ENCODE measurements around the gene CREB1.

Gene CREB1

DNA sequence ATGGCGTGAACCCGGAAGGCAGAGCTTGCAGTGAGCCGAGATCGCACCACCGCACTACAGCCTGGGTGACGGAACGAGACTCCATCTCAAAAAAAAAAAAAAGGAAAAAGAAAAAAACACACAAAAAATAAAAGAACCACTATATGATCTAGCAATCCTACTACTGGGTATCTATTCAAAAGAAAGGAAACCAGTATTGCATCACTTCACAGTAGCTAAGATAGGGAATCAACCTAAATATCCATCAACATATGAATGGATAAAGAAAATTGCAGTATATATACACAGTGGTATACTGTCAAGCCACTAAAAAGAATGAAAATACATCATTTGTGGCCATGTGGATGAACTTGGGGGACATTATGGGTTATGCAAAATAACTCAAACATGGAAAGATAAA lies 57.5 kb downstream of the CREB1 start:
- TF ChIP-seq, protein P1, sequence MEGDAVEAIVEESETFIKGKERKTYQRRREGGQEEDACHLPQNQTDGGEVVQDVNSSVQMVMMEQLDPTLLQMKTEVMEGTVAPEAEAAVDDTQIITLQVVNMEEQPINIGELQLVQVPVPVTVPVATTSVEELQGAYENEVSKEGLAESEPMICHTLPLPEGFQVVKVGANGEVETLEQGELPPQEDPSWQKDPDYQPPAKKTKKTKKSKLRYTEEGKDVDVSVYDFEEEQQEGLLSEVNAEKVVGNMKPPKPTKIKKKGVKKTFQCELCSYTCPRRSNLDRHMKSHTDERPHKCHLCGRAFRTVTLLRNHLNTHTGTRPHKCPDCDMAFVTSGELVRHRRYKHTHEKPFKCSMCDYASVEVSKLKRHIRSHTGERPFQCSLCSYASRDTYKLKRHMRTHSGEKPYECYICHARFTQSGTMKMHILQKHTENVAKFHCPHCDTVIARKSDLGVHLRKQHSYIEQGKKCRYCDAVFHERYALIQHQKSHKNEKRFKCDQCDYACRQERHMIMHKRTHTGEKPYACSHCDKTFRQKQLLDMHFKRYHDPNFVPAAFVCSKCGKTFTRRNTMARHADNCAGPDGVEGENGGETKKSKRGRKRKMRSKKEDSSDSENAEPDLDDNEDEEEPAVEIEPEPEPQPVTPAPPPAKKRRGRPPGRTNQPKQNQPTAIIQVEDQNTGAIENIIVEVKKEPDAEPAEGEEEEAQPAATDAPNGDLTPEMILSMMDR (conservative IDR thresholded peaks at IDR 0.05; ENCODE audit: low read depth, low read length), result no peak
- DNase-seq (ENCODE audit: low read depth), result no peak
- no peak overlapping the region for H3K4me3 ChIP-seq (ENCODE audit: low read depth, low read length)

DNA sequence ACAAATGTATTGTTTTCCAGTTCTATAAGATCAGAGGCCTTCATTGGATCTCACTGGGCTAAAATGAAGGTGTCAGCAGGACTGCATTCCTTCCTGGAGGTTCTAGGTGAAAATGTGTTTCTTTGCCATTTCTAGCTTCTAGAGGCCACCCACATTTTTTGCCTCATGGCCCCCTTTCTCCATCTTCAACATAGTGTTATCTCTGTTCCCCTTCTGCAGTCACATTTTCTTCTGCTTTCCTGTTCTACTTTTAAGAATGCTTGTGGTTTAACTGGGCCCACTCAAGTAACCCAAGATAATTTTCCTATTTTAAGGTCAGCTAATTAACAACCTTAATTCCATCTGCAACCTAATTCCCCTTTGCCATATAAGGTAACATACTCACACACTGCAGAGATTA lies 59.4 kb downstream of the CREB1 start:
- no peak overlapping the region for H3K4me3 ChIP-seq (ENCODE audit: low read depth, low read length)
- TF ChIP-seq, protein P1 (conservative IDR thresholded peaks at IDR 0.05; ENCODE audit: low read depth, low read length), result no peak
- no peak for DNase-seq (ENCODE audit: low read depth)

DNA sequence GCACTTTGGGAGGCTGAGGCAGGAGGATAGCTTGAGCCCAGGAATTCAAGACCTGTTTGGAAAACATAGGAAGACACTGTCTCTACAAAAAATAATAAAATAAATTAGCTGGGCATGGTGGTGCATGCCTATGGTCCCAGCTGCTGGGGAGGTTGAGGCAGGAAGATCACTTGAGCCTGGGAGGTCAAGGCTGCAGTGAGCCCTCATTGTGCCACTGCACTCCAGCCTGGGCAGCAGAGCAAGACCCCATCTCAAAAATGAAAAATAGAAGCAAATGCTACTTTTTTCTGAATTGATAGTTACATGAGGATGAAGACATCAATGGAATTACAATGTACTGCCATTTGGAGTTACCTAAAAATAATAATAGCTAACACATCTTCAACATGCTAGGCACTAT lies 63.5 kb downstream of the CREB1 start:
- no peak for DNase-seq (ENCODE audit: low read depth)
- no peak overlapping the region for H3K4me3 ChIP-seq (ENCODE audit: low read depth, low read length)
- TF ChIP-seq, protein P1 (conservative IDR thresholded peaks at IDR 0.05; ENCODE audit: low read depth, low read length), result no peak

DNA sequence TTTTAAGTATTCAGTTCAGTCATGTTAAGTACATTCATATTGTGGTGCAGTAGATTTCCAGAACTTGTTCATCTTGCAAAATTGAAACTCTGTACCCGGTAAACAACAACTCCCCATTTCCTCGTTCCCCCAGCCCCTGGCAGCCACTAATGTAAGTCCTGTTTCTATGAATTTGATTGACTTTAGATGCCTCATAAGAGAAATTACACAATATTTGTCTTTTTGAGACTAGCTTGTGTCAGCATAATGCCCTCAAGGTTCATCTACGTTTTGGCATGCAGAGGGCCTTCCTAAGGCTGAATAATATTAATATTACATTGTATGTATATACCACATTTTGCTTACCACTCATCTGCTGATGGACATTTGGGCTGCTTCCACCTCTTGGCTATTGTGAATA lies 64.5 kb downstream of the CREB1 start:
- no peak overlapping the region for H3K4me3 ChIP-seq (ENCODE audit: low read depth, low read length)
- TF ChIP-seq, protein P1 (conservative IDR thresholded peaks at IDR 0.05; ENCODE audit: low read depth, low read length), result no peak
- DNase-seq (ENCODE audit: low read depth), result no peak

DNA sequence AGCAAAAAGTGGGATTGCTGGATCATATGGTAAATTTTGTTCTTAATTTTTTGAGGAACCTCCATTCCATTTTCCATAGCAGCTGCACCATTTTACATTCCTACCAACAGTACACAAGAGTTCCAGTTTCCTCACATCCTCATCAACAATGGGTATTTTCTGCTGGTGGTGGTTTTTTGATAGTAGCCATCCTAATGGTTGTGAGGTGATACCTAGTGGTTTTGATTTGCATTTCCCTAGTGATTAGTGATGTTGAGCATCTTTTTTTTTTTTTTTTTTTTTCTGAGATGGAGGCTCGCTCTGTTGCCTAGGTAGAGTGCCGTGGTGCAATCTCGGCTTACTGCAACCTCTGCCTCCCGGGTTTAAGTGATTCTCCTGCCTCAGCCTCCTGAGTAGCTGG lies 65.0 kb downstream of the CREB1 start:
- TF ChIP-seq, protein P1 (conservative IDR thresholded peaks at IDR 0.05; ENCODE audit: low read depth, low read length), result no peak
- no peak for DNase-seq (ENCODE audit: low read depth)
- H3K4me3 ChIP-seq (ENCODE audit: low read depth, low read length), result no peak overlapping the region

DNA sequence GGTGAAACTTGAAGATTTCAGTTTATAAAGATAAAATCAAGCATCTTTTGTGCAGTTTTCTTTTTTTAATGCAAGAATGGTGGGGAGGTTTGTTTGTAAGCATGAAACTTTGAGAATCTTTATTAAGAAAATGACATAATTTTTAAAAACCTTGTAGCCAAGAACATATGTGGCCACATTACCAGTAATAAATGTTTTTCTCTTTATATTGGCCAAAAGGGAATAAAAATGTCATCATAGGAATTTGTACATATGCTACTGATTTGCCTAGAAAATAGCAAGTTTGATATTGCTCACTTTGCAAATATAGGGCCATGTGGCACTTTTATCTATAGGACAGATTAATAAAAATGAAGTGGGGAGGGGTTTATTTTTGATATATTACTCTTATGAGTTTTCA lies 69.9 kb downstream of the CREB1 start:
- no peak for DNase-seq (ENCODE audit: low read depth)
- no peak overlapping the region for H3K4me3 ChIP-seq (ENCODE audit: low read depth, low read length)
- TF ChIP-seq, protein P1 (conservative IDR thresholded peaks at IDR 0.05; ENCODE audit: low read depth, low read length), result no peak

DNA sequence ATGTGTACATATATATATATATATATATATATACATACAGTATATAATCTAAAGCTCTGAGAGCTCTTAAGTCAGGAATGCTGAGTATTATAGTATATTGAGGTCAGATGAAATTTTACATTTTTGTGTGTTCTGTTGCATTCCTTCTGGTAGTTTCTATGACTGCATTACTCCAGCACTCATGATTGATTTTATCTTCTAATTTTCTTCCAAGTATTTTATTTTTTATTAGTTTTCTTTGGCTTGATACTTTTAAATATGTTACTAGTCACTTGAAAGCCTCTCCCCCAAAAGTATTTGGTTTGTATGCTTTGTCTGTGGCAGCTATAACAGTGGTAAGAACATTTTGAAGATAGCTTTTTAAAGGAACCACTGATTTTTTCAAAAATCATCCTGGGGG lies 70.5 kb downstream of the CREB1 start:
- TF ChIP-seq, protein P1 (conservative IDR thresholded peaks at IDR 0.05; ENCODE audit: low read depth, low read length), result no peak
- no peak overlapping the region for H3K4me3 ChIP-seq (ENCODE audit: low read depth, low read length)
- DNase-seq (ENCODE audit: low read depth), result peak; percentile 47

All from choroid plexus epithelial cell (primary cell).